ENCODE measurements around the gene DYNC2I2. TPM values are rescaled to one million over a fixed set of nuclear protein-coding genes. Genes with fewer than 3 reads are reported as not detected.
"Not testable (repeated sequence)": the region's sequence is repeated elsewhere in the genome, so short reads cannot be mapped to it uniquely, and the experiment has no call there.

DYNC2I2 gene
- total RNA-seq, 1 donor from 2014 or later: 36.1 TPM

- DNase-seq (ENCODE audit: low spot score): no peak
These were observed 41.1 kb downstream of the DYNC2I2 start for GRCh38 chr9:128615571-128615970.

- DNase-seq (ENCODE audit: low spot score): no peak
These were observed 41.9 kb downstream of the DYNC2I2 start for GRCh38 chr9:128614728-128615127.

DNA sequence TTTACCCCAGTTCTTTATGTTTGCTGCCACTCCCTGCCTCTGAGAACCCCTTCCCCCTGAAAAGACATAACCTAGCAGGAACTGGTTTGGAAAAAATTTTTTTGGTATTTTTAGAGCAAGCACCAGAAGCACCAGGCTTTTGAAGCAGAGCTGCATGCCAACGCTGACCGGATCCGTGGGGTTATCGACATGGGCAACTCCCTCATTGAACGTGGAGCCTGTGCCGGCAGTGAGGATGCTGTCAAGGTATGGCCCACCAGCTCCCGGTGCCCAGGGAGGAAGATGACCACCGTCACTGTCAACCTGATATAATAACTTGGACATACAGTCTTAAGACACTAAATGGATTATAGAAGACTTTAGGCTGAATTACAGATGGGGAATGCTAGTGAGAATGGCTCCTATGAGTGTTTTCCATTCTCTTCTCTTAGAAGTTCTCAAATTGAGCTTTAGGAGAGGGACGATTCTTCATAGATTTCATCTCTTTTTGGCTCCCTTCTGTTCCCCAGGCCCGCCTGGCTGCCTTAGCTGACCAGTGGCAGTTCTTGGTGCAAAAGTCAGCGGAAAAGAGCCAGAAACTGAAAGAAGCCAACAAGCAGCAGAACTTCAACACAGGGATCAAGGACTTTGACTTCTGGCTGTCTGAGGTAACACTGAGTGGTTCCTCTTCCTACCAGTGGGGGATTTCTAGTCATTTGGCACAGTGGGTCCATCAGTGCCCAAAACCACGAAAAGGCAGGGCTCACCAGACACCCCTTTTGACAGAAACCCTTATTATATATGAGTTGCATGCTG is 44.9 kb downstream of the DYNC2I2 start:
- no peak for DNase-seq (ENCODE audit: low spot score)

DNA sequence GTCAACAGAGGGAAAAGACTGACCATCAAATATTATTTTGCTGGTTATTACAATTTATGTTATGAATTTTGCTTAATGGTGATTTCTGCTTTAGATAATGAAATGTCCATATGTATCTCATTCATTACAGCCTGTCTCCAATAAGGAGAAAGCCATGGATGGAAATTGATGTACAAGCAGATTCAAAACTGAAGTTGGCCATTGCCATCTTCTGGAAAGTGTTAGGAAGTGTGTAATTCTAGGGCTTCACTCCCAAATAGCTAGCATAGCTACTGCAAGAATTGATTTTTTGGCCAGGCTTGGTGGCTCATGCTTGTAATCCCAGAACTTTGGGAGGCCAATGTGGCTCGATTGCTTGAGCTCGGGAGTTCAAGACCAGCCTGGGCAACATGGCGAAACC is 45.8 kb downstream of the DYNC2I2 start:
- DNase-seq (ENCODE audit: low spot score): no peak

GRCh38 chr9:128607642-128608350 is 48.9 kb downstream of the DYNC2I2 start:
- DNase-seq (ENCODE audit: low spot score): peak; percentile 64

- DNase-seq (ENCODE audit: low spot score): no peak
These were observed 53.0 kb downstream of the DYNC2I2 start for GRCh38 chr9:128603697-128604096.

GRCh38 chr9:128600099-128600498 is 56.5 kb downstream of the DYNC2I2 start:
- DNase-seq (ENCODE audit: low spot score): no peak

- DNase-seq (ENCODE audit: low spot score): no peak
These were observed 61.2 kb downstream of the DYNC2I2 start for GRCh38 chr9:128595471-128595870.

GRCh38 chr9:128593856-128594255 is 62.8 kb downstream of the DYNC2I2 start:
- DNase-seq (ENCODE audit: low spot score): no peak

DNA sequence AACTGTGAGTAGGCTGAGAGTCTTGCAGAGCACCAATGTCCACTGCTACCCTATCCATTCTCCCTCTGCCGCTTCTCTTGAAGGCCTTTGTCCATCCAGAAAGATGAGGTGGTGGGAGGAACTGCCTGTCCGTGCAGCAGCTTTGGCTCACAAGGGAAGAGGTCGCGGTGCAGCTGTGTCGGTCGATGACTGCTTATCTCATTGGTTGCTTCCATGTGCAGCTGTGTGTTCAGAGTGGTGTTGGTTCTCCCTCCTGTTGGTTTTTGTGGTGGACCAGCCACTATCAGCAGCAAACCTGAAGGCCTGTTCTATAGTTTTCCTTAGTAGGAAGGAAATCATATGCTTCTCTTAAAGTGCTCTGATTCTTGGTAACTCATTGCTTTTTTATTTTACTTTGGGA is 63.6 kb downstream of the DYNC2I2 start:
- no peak for DNase-seq (ENCODE audit: low spot score)

DNA sequence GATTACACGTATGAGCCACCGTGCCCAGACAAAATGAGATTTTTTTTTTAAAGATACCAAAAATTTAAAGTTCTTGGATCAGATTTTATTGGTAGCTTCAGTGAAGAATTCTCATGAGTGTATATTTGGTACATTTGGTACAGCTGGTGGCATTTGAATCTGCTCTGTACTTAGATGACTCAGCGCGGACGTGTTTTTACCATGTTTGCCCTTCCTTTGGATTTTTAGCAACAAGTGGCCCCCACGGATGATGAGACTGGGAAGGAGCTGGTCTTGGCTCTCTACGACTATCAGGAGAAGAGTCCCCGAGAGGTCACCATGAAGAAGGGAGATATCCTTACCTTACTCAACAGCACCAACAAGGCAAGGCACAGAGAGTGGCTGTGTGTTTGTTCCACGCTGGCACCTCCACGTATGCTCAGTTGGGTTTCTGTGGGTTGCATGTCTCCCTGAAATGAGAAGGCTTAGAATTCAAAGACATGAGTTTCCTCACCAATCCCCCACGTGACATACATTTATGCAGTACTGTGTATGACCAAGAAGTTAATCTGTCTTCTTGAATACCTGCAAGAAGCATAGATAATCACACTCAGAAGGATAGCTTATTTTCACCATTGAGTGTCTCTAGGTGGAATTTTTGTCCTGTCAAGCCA is 67.9 kb downstream of the DYNC2I2 start:
- no peak for DNase-seq (ENCODE audit: low spot score)

DNA sequence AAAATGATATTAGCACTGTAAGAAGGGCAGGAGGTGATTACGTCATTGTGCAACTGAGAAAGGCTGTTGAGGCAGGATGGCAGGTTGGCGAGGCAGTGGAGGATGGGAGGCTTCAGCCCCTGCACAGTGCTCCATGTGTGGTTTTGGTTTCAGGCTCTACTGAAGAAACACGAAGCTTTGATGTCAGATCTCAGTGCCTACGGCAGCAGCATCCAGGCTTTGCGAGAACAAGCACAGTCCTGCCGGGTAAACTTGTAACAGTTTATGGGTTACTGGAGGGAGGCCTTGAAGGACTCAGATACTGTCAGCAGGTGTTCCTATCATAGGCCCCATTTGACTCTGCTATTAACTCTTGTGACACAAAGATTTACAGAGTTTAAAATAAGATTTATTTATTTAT is 69.2 kb downstream of the DYNC2I2 start:
- no peak for DNase-seq (ENCODE audit: low spot score)

GRCh38 chr9:128586934-128587333 is 69.7 kb downstream of the DYNC2I2 start:
- DNase-seq (ENCODE audit: low spot score): not testable (repeated sequence)

DNA sequence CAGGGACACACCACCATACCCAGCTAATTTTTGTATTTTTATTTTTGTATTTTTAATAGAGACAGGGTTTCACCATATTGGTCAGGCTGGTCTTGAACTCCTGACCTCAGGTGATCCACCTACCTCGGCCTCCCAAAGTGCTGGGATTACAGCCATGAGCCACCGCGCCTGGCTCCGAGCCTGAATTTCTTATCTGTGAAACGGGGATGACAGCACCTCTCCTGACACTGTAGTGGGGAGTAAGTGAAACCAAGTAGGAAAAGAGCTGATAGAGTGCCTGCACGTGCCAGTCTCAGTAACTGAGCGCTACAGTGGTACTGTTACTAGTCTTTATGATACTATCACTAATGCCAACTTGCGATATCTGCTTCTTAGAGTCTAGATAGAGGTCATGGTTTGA is 71.5 kb downstream of the DYNC2I2 start:
- not testable (repeated sequence) for DNase-seq (ENCODE audit: low spot score)

Other genes starting within 250 kb of the DYNC2I2 start
- 51.3 TPM for gene CERCAM, start 236.0 kb downstream of the DYNC2I2 start, total RNA-seq
- 24.0 TPM for gene ODF2, start 200.8 kb downstream of the DYNC2I2 start, total RNA-seq
- gene GLE1, start 152.1 kb downstream of the DYNC2I2 start, total RNA-seq: 19.8 TPM
- gene SPTAN1, start 104.3 kb downstream of the DYNC2I2 start, total RNA-seq: 398 TPM
- 390 TPM for gene SET, start 32.4 kb upstream of the DYNC2I2 start, total RNA-seq
- 11.1 TPM for gene PKN3, start 45.7 kb upstream of the DYNC2I2 start, total RNA-seq
- gene ZDHHC12, start 67.3 kb upstream of the DYNC2I2 start, total RNA-seq: 26.3 TPM
- 46.6 TPM for gene ZER1, start 115.1 kb upstream of the DYNC2I2 start, total RNA-seq
- 33.6 TPM for gene TBC1D13, start 130.4 kb upstream of the DYNC2I2 start, total RNA-seq
- gene ENDOG, start 161.7 kb upstream of the DYNC2I2 start, total RNA-seq: 21.7 TPM
- gene SPOUT1, start 172.9 kb upstream of the DYNC2I2 start, total RNA-seq: 55.7 TPM
- 13.0 TPM for gene KYAT1, start 225.1 kb upstream of the DYNC2I2 start, total RNA-seq
- 37.1 TPM for gene LRRC8A, start 225.3 kb upstream of the DYNC2I2 start, total RNA-seq